WERI-Rb-1 (cell line): ENCODE data around the gene CD180.
A peak's percentile ranks its signal among the peaks of the same experiment; 100 is the strongest.

Experiments used
- DNase-seq: peaks from one replicate; pipeline ENCODE4 v3.0.0-alpha.2; 2020
- H3K27ac ChIP-seq: fragments of 250-450 bp; sonication (Bioruptor Pico); 2 replicates; pipeline ENCODE4 v1.5.1; 2020; ENCODE audit warnings: mild to moderate bottlenecking, moderate library complexity
- H3K27me3 ChIP-seq: fragments of 250-450 bp; sonication (Bioruptor Pico); 2 replicates; pipeline ENCODE4 v1.5.1; 2021; ENCODE audit warnings: mild to moderate bottlenecking, low read depth, moderate library complexity; ENCODE audit not compliant: insufficient read depth, severe bottlenecking
- H3K36me3 ChIP-seq: fragments of 250-450 bp; sonication (Bioruptor Pico); 2 replicates; pipeline ENCODE4 v1.5.1; 2020; ENCODE audit warnings: mild to moderate bottlenecking, moderate library complexity
- H3K4me3 ChIP-seq: 2 replicates; pipeline ENCODE4 v1.5.1; 2011; ENCODE audit warnings: low read depth, mild to moderate bottlenecking, control low read depth, low read length
- H3K9me3 ChIP-seq: fragments of 250-450 bp; sonication (Bioruptor Pico); 2 replicates; pipeline ENCODE4 v1.5.1; 2021; ENCODE audit warnings: mild to moderate bottlenecking, moderate library complexity; ENCODE audit not compliant: severe bottlenecking
- CTCF ChIP-seq: IDR thresholded peaks from 2 replicates; pipeline ENCODE4 v1.5.1; 2011; ENCODE audit warnings: low read depth, mild to moderate bottlenecking, control low read depth, inconsistent platforms, low read length

Gene CD180

GRCh38 chr5:67166460-67167285 lies 29.9 kb downstream of the CD180 start:
- TF ChIP-seq CTCF, result no peak
- no peaks in the 10 kb centered on the region for H3K27me3 ChIP-seq
- H3K4me3 ChIP-seq, result no peak overlapping the region
- H3K36me3 ChIP-seq, result no peaks in the 10 kb centered on the region
- DNase-seq, result no peak
- no peaks in the 10 kb centered on the region for H3K9me3 ChIP-seq
- H3K27ac ChIP-seq, result no peak overlapping the region

GRCh38 chr5:67165526-67166459 lies 30.8 kb downstream of the CD180 start:
- no peak overlapping the region for H3K4me3 ChIP-seq
- H3K27ac ChIP-seq, result no peak overlapping the region
- DNase-seq, result peak; percentile 26
- peak; percentile 50 for TF ChIP-seq CTCF
- no peaks in the 10 kb centered on the region for H3K36me3 ChIP-seq
- H3K9me3 ChIP-seq, result no peaks in the 10 kb centered on the region
- H3K27me3 ChIP-seq, result no peaks in the 10 kb centered on the region

GRCh38 chr5:67164856-67165525 lies 31.6 kb downstream of the CD180 start:
- H3K4me3 ChIP-seq, result no peak overlapping the region
- H3K9me3 ChIP-seq, result no peaks in the 10 kb centered on the region
- no peaks in the 10 kb centered on the region for H3K27me3 ChIP-seq
- no peak for DNase-seq
- H3K36me3 ChIP-seq, result no peaks in the 10 kb centered on the region
- no peak for TF ChIP-seq CTCF
- H3K27ac ChIP-seq, result no peak overlapping the region

- Histone ChIP-seq H3K27me3 (no peaks in the 10 kb centered on the region), H3K36me3 (no peaks in the 10 kb centered on the region), H3K4me3 (no peak overlapping the region), H3K9me3 (no peaks in the 10 kb centered on the region), H3K27ac (no peak overlapping the region)
- no peak for DNase-seq
- no peak for TF ChIP-seq CTCF
These were observed 32.6 kb downstream of the CD180 start for GRCh38 chr5:67163863-67164595.

GRCh38 chr5:67163231-67163756 lies 33.3 kb downstream of the CD180 start:
- H3K27ac ChIP-seq, result no peak overlapping the region
- no peaks in the 10 kb centered on the region for H3K9me3 ChIP-seq
- H3K36me3 ChIP-seq, result no peaks in the 10 kb centered on the region
- no peak for DNase-seq
- no peaks in the 10 kb centered on the region for H3K27me3 ChIP-seq
- H3K4me3 ChIP-seq, result no peak overlapping the region
- TF ChIP-seq CTCF, result no peak
